ENCODE measurements around the gene IFIT3. TPM values are rescaled to one million over a fixed set of nuclear protein-coding genes. Genes with fewer than 3 reads are reported as not detected.
A peak's percentile ranks its signal among the peaks of the same experiment; 100 is the strongest.

IFIT3 gene
- total and polyA plus RNA-seq, 9 of the 15 experiments (the other 6 are each of a cell fraction or from before 2014, with no cell fraction given): 0.23 to 2.2 (median 0.77) TPM

DNA sequence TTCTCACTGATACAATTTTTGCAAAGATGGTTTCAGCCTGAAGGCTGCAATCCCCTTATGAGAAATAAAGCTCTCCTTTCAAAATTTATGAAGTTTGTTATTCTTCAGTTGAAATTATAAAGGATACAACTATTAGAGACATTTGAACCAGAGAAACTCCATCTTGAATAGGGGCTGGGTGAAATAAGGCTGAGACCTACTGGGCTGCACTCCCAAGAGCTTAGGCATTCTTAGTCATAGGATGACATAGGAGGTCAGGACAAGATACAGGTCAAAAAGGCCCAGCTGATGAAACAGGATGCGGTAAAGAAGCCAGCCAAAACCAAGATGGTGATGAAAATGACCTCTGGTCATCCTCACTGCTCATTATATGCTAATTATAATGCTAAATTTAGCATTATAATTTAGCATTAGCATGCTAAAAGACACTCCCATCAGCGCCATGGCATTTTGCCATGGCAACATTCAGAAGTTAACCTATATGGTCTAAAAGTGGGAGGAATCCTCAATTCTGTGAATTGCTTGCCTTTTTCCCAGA is 27.7 kb downstream of the IFIT3 start (continued):
- TF ChIP-seq ZBTB34 (CRISPR knock-in tag; IDR thresholded peaks at IDR 0.05) (peak; percentile 83; the same call in 1 of the 2 replicates), RUNX1 (IDR thresholded peaks at IDR 0.05; ENCODE audit: low read depth) (no peak), ZNF57 (CRISPR knock-in tag; IDR thresholded peaks at IDR 0.05) (no peak), ZNF282 (CRISPR knock-in tag; IDR thresholded peaks at IDR 0.05) (no peak), MEF2D (tag; conservative IDR thresholded peaks at IDR 0.05; ENCODE audit: low read depth) (no peak; the same call in 1 of the 2 replicates), MTF1 (CRISPR knock-in tag; IDR thresholded peaks at IDR 0.05; ENCODE audit: borderline replicate concordance) (no peak), DPF2 (IDR thresholded peaks at IDR 0.05) (no peak), CBX1 (IDR thresholded peaks at IDR 0.05; ENCODE audit: low read depth) (no peak), SMAD2 (IDR thresholded peaks at IDR 0.05; ENCODE audit: low read depth, low read length) (no peak), NFE2L1 (tag; IDR thresholded peaks at IDR 0.05; ENCODE audit: borderline replicate concordance, low read depth) (no peak), SMARCA4 (IDR thresholded peaks at IDR 0.05) (no peak), EP300 (IDR thresholded peaks at IDR 0.05; ENCODE audit: low read length) (no peak), THRAP3 (IDR thresholded peaks at IDR 0.05; ENCODE audit: borderline replicate concordance) (no peak), ERF (CRISPR knock-in tag; IDR thresholded peaks at IDR 0.05) (peak; percentile 80; the same call in 1 of the 2 replicates), PPARD (CRISPR knock-in tag; IDR thresholded peaks at IDR 0.05) (0 out of 2 replicates have a peak, but pooled peaks have one; percentile 28), HMG20B (CRISPR knock-in tag; IDR thresholded peaks at IDR 0.05) (no peak), SNRNP70 (optimal IDR thresholded peaks at IDR 0.05; ENCODE audit: low read depth, low read length) (no peak), DIDO1 (tag; IDR thresholded peaks at IDR 0.05; ENCODE audit: low read depth) (no peak)
- TF ChIP-seq, protein P1, sequence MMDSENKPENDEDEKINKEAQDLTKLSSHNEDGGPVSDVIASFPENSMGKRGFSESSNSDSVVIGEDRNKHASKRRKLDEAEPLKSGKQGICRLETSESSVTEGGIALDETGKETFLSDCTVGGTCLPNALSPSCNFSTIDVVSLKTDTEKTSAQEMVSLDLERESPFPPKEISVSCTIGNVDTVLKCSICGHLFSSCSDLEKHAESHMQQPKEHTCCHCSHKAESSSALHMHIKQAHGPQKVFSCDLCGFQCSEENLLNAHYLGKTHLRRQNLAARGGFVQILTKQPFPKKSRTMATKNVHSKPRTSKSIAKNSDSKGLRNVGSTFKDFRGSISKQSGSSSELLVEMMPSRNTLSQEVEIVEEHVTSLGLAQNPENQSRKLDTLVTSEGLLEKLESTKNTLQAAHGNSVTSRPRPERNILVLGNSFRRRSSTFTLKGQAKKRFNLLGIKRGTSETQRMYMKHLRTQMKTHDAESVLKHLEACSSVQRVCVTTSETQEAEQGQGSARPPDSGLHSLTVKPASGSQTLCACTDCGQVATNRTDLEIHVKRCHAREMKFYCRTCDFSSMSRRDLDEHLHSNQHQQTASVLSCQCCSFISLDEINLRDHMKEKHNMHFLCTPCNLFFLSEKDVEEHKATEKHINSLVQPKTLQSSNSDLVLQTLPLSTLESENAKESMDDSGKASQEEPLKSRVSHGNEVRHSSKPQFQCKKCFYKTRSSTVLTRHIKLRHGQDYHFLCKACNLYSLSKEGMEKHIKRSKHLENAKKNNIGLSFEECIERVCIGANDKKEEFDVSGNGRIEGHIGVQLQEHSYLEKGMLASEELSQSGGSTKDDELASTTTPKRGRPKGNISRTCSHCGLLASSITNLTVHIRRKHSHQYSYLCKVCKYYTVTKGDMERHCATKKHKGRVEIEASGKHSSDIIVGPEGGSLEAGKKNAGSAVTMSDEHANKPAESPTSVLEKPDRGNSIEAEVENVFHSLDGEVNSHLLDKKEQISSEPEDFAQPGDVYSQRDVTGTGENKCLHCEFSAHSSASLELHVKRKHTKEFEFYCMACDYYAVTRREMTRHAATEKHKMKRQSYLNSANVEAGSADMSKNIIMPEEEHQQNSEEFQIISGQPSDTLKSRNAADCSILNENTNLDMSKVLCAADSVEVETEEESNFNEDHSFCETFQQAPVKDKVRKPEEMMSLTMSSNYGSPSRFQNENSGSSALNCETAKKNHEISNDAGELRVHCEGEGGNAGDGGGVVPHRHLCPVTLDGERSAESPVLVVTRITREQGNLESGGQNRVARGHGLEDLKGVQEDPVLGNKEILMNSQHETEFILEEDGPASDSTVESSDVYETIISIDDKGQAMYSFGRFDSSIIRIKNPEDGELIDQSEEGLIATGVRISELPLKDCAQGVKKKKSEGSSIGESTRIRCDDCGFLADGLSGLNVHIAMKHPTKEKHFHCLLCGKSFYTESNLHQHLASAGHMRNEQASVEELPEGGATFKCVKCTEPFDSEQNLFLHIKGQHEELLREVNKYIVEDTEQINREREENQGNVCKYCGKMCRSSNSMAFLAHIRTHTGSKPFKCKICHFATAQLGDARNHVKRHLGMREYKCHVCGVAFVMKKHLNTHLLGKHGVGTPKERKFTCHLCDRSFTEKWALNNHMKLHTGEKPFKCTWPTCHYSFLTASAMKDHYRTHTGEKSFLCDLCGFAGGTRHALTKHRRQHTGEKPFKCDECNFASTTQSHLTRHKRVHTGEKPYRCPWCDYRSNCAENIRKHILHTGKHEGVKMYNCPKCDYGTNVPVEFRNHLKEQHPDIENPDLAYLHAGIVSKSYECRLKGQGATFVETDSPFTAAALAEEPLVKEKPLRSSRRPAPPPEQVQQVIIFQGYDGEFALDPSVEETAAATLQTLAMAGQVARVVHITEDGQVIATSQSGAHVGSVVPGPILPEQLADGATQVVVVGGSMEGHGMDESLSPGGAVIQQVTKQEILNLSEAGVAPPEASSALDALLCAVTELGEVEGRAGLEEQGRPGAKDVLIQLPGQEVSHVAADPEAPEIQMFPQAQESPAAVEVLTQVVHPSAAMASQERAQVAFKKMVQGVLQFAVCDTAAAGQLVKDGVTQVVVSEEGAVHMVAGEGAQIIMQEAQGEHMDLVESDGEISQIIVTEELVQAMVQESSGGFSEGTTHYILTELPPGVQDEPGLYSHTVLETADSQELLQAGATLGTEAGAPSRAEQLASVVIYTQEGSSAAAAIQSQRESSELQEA (IDR thresholded peaks at IDR 0.05; ENCODE audit: low read depth): no peak
- TF ChIP-seq, protein P2, sequence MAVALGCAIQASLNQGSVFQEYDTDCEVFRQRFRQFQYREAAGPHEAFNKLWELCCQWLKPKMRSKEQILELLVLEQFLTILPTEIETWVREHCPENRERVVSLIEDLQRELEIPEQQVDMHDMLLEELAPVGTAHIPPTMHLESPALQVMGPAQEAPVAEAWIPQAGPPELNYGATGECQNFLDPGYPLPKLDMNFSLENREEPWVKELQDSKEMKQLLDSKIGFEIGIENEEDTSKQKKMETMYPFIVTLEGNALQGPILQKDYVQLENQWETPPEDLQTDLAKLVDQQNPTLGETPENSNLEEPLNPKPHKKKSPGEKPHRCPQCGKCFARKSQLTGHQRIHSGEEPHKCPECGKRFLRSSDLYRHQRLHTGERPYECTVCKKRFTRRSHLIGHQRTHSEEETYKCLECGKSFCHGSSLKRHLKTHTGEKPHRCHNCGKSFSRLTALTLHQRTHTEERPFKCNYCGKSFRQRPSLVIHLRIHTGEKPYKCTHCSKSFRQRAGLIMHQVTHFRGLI (CRISPR knock-in tag; IDR thresholded peaks at IDR 0.05): peak; percentile 44; the same call in 1 of the 2 replicates

Measured in K562 (cell line).